Measurements from ENCODE around the gene ANK2.

Gene ANK2

DNA sequence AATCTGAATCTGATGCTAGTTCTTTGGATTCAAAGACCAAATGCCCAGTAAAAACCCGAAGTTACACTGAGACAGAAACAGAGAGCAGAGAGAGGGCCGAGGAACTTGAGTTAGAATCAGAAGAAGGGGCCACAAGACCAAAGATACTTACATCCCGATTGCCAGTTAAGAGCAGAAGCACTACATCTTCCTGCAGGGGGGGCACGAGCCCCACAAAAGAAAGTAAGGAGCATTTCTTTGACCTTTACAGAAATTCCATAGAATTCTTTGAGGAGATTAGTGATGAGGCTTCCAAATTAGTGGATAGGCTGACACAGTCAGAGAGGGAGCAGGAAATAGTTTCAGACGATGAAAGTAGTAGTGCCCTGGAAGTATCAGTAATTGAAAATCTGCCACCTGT lies 309.3 kb downstream of the ANK2 start:
- no peak for DNase-seq

DNA sequence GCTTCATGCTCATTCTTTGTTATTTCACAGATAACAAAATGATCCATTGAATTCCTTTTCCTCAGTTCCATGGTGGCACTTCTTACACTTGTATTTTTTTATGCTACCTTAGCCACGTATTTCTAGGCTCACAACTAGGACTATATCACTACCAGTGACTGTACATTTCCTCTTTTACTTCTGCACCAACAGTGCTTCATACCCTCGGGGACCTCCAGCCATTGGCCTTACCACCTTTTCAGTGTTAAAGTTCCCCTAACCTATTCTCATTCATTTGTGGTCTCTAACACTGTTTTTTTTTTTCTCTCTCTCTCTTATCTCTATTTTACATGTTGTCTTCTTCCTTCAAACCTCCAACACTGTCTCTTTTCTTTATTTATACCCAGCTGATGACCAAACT lies 315.9 kb downstream of the ANK2 start:
- DNase-seq, result no peak

DNA sequence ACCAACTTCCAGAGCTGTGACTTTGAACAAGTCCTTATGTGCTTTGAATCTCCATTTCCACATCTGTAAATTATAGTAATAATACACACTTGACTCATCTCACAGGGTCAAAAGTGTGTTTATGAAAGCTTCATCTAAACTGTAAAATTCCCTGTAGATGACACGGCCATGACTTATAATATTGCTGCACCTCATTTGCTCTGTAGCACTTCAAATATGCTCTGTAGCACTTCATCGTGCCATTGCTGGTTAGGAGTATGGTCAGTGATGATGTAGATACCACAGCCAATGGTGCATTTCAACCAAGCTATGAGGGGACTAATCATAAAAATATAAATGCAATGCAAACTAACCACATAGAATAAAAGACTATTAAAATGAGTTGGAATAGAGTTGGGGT lies 318.6 kb downstream of the ANK2 start:
- no peak for DNase-seq

DNA sequence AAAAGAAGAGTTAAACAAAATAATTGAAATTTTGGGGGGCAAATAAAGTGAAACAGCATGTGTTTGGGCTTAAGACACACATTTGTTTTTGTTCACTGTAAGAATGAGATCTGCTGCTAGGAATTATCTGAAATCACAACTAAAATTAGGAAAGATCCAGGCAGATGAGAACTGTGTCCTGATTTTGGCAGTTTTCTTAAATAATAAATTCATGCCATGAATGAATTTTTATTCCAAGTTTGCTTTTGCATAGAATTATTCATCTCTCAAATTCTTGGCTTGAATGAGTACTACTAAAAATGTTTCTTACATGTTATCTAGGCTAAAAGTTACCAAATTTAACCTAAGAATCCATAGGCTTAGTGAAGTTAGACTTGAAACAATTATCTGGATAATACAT lies 321.7 kb downstream of the ANK2 start:
- DNase-seq, result no peak

DNA sequence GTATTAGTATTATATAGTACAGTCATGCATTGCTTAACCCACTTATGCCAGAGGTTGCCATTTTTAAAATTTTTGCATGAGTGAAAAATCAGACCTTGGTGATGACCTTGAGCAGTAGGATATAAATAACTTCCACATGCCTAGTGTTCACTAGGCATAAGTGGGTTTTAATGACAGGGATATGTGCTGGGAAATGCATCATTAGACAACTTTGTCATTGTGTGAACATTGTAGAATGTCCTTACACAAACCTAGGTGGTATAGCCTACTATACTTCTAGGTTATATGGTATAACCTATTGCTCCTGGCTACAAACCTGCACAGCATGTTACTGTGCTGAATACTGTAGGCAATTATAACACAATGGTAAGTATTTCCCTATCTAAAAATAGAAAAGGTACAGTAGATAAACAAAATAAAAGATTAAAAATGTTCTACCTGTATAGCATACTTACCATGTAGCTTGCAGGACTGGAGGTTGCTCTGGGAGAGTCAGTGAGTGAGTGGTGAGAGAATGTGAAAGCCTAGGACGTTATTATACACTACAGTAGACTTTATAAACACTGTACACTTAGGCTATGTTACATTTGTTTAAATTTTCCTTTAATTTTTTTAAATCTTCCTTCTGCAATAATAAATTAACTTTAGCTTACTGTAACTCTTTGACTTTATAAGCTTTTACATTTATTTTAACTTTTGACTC lies 326.7 kb downstream of the ANK2 start:
- no peak for DNase-seq

DNA sequence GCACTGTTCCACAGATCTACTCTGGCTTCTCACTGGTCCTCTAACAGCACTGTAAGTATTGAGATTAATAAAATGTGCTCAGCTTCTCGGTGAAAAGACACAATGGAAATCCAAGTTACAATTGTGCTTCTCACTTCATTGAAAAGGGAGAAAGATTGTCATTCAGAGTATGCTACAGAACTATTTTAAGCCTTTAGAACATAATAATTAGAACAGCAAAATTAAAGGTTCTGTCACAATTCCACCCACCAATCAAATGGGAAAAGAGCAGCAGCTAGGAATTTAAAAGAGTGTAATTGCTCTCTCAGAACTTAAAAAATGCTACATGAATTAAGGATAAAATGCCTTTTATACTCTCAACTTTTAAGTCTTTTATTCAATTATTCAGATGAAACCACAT lies 329.4 kb downstream of the ANK2 start:
- no peak for DNase-seq

DNA sequence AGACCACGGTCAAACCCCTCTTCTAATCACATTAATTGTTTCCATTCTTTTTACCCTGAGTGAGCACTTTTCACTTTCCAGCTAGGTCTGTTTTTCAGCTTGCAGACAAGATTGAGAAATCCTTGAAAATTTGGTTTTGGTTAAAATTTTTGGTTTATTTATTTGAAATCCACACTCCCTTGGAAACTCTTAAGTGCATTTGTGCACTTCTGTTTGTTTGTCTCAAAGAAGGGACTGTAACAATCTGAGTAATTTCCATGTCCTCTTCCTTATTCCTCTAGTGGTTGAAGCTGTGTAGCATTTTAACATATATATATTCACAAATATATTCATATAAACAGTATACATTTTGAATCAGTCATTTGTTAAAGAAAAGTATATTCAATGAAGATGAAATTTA lies 333.3 kb downstream of the ANK2 start:
- DNase-seq, result no peak

DNA sequence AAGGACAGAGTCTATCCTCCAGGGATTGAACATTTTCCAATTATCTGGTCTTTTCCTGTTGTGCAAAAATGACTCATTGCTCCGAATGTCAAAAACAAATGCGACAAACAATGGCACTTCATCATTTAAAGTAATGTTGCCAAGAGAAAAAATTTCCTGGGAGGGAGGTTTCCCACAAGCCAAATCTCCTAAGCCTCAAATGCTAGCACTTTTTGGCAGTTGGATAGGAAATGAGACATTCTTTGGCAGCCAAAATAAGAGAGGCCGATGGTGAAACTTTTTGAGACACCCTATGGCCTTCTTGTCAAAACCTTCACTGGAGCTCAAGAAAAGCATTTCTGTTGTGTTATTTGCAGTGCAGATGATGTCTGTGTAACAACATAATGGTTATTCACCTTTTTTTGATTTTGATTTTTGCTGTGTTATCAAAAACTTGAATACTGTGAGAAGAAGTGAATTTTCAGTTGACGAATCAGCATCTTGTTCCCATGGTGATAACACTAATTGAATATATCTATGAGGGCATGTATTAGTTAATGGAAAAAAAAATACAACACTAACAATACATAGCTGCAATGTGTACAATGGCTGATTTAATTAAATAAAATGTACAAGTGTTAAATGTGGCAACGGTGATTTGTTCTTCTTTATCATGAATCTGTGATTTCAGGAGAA lies 333.8 kb downstream of the ANK2 start:
- no peak for DNase-seq

DNA sequence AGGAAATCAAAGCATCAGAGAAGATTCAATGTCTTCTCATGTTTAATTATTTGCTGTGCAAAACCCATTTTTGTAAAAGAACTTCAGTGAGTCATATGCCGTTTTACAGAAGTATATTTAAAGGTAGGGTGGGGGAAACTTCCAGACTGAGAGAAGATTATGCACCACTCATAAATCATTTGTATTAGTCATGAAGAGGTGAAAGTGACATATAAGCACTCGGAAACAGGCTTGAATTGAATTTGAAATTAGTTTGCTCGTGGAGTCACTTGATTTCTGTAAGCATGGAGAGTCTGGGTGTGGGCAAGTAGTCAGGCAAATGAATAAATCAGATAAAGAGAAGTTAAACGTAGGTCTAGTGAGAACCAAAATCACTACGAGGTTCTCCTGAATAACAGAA lies 335.1 kb downstream of the ANK2 start:
- DNase-seq, result no peak

DNA sequence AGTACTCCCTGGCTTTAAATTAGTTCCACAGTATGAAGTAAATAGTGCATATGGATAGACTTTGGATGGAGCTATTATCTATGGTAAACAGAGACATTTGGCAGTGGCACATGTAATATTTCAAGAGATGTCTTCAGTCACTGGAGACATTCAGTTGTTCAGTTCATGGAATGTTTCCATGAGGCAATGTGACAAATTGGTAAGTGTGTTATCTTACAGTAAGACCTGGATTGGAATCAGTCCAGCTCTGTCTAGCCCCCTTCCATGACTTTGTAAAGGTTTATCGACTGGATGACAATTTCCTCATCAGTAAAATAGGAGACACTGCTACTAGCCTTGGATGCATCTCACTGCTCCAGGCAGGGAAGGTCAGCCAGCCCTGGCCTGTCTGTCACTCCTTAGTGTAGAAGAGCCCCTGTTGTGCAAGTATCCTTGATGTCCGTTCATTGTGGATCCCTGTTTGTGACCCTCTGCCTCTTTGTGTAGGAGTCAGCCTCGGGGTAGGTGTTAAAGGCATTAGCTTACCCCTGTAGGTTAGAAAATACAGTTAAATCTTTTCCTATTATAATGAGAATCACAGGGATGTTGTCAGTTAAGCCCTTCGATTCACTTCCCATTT lies 335.9 kb downstream of the ANK2 start:
- DNase-seq, result no peak

DNA sequence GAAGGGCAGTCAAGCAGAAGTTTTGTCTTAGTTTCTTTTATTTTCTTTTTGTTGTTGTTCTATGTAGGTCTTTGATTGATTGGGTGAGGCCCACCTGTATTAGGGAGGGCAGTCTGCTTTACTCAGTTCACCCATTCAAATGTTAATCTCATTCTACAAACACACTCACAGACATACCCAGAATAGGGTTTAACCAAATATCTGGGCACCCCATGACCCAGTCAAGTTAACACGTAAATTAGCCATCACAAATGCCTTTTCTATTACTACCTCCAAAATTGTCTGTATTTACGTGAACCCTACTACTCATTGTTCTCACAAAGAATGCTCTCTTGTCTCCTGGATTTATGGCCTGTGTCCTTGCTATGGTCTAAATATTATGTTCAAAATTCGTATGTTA lies 339.7 kb downstream of the ANK2 start:
- no peak for DNase-seq

DNA sequence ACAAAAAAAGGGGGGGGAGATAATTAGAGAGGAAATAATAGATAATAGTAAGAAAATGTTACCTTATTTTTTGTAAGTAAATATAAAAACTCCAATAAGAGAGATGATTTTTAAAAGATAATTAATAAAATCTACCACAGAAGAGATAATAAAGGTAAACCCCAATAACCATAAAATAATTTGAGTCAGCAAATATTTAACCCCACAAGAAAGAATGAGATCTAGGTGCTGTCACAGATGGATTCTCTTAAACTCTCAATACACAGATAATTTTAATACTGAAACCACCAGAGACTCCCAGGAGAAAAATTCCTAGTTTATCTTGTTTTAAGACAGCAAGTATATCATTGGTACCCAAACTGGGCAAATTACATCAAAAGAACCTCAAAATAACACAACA lies 341.4 kb downstream of the ANK2 start:
- DNase-seq, result no peak

DNA sequence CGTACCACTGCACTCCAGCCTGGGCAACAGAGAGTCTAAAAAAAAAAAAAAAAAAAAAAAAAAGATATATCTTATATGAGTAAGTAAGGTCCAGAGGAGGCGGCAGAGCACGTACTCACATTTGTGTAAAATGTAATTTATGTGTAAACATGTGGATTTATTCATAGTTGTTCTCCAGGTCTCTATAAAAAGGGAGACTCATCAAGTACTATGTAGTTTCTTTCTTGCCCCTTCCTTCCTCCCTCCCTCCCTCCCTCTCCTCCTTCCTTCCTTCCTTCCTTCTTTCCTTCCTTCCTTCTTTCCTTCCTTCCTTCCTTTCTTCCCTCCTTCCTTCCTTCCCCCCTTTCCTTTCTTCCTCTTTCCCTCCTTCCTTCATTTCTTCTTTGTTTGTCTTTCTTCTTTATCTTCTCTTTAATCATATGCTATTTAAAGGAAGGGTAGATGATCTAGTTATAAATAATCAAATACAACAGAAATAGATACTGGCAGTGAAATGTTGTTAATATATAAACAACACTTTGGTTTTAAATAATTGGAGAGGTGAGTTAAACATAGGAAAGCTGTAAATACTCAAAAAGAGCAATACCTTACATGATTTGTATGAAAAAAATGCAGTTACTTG lies 344.8 kb downstream of the ANK2 start:
- no peak for DNase-seq

DNA sequence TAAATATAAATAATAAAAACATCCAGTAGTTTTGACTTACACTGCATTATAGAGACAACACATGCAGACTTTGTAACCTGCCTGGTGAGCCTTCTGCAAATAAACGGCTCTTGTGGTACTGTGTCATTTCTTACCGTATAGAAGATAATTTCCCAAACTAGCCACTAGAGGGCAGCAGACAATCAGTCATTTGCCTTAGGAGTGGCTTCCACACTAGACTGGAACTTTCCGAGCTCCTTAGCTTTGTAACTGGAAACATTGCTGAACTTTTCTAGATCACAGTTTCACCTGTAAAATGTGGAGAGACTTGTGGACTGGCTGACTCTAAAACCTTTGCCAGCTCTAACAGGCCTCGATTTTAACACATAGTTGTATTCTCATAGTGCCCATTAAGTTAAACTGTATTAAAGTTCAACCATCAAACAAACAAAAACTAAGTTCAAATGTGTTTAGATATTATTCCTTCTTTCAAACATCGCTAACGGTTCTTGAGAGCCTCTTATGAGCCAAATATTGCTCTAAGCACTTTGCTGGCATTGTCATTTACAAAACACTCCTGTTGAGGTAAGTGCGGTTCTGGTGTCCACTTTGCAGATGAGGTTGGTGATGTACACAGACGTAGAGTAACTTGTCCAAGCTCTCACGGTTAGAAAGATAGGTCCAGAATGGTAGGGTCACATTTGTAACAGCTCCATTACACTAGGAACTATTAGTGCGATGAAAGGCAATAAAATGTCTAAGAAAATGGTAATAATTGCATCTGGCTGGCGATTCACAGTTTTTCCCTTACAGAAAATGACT lies 345.5 kb downstream of the ANK2 start:
- peak; percentile 90 for DNase-seq

DNA sequence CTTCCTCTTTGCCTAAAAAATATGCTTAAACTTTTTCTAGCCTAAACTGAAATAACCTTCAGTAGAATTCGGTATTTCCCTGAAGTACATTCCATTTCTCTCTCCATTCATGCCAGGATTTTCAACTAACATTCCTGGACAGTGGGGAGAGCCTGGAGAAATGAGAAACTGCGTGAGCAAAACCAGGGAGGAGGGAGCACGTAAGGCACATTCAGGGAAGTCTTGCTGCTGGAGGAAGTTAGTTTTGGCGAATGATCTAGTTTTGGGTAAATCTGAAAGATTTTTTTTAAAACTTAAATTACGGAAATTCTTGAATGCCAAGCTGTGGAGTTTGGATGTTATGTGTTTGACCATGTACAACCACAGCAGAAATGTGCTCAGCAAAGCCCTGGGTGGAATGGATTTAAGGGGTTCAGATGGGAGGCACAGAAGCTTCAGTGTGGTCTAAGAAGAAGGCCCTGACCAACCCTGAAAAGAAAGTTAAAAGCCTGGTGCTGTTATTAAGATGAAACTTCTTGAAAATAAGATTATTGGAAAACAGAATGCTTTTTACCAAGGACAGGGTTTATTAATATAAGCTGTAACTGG lies 347.8 kb downstream of the ANK2 start:
- DNase-seq, result no peak

DNA sequence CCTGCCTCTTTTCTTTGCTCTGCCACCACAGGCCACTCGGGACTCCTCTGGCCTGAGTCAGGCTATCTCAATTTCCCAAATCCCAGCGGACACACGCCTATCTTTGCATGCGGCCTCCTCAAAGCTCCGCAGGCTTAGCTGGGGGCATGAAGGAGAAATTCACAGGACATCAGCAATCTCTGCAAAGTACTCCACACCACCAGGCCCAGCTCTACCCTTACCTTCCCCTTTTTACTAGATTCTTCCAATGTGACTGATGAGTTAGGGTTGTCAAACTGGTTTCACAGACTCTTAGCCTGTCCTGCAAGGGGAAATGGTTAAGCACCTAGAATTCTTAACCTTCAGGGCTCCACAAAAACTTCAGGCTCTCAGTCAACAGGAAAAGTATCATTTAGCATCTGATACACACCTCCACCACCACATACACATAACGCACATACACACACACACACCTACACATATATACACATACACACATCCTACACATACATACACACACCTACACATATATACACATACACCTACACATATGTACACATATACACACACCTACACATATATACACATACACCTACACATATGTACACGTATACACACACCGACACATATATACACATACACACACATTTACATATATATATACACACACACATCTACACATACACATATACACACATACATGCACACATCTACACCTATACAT lies 349.1 kb downstream of the ANK2 start:
- no peak for DNase-seq

DNA sequence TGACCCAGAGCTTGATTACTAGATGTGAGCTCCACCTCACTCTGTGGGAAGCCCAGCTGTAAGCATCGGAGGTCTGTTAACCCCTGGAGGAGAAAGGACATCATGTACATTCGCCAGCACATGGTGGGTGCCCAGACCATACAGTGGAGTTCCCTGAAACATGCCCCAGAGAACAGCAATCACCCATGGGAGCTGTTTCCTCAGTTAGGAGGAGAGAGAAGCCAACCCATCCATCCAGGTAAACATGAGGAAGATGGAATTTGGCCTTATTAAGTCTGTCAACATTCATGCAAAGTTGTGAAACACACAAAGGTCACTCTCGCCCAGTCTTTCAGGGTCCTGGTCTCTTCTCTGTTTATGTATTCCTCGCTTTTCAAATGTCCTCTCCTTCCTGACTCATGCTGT lies 354.7 kb downstream of the ANK2 start:
- DNase-seq, result no peak

DNA sequence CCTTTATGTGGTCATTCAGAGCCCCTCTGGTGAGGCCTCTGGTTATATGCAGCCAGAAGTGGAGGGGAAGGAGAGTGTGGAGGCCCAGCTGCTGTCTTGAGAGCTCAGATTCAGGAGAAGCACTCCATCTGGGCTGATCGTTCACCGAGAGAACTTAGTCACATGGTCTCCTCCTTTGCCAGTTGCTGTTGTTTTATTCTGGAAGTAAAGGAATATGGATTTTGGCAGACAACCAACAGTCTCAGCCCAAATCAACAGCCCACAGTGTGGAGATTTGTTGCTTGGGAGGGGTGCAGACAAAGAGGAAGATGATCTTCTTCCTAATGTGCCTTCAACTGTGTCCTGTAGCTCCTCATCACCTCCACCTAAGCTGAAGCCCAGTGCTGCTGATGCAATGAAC lies 355.4 kb downstream of the ANK2 start:
- no peak for DNase-seq

DNA sequence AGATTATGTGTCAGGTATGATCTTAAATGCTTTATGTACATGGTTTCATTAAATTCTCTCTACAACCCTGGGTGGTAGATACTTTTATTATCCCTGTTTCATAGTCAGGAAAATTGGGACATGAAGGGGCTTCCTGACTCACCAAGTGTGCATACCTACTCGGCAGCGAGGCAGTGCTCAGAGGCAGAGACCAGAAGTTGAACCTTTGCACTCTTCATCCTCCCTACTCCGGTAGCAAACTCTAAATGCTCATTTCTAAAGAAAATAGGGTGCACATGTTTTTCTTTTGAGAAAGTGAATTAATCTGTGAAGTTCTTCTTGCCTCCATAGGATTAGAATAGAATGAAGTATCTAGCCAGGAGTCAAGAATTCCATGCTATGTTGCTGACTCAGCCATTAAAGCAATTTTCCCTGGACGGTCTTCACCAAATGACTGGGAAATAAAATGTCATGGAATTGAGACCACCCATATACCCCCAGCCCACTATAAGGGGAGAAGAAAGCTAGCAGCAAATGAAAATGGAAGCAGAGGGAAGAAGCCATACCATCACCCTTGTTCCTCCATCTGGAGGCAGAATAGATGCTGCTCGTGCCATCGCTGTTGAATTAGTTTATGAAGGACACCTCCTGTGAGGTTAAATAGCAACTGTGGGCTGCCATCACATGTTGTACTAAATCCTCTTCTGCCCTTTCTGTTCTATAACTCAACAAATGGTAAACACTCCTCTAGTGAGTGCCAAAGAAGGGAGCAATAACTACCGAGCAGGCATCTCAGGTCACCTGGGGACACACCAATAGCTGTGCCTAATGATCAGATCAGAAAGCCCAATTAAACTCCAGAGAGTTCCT lies 356.6 kb downstream of the ANK2 start:
- no peak for DNase-seq

DNA sequence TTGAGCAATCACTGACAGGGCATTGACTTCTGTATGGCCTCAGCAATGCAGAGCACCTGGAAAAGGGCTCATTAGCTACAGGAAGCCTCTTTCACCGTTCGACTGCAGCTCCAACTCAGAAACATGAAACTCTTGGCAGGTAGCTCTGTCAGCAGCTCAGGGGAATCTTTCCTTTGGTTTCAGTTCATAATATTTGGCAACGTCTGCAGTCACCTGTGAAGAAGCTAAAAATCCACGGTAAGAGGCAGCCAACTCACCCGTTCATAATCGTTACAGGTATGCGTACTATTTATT lies 357.2 kb downstream of the ANK2 start:
- DNase-seq, result no peak

DNA sequence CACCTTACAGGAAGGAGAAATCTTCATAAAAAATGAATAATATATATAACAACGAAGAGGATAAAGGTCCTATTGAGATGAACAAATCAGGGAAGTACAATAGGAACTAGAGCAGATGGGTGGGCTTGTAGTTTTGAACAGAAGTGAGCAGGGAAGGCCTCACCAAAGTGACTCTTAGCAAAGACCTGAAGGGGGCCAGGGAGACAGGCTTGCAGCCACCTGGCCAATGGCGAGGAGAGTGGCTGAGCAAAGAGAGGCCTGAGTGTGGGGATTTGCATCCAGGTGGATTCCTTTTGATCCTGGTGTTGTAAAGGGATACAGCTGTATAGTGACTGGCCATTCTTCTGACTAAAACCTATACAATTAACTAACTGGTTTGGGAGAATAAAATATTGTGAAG lies 358.0 kb downstream of the ANK2 start:
- no peak for DNase-seq

All from NCI-H1694 (cell line).